HG03060 (cell line): ENCODE data around the gene CRX.
"Not testable (repeated sequence)": the region's sequence is repeated elsewhere in the genome, so short reads cannot be mapped to it uniquely, and the experiment has no call there.

ENCODE experiments used
- ATAC-seq: cut with Tn5 transposase; IDR thresholded peaks from one replicate; pipeline ENCODE4 v1.9.1; 2021; ENCODE audit warnings: low read depth, moderate number of reproducible peaks; ENCODE audit not compliant: unreplicated experiment

CRX gene

GRCh38 chr19:47821460-47822020 lies at the start of gene CRX:
CRX (plus strand) TSS chr19:47821937; CDS start chr19:47834444, 12,507 bp downstream.
- ATAC-seq = no peak

GRCh38 chr19:47776568-47776967 lies 45.2 kb upstream of the CRX start:
- no peak for ATAC-seq

- ATAC-seq = not testable (repeated sequence)
Observed at GRCh38 chr19:47777245-47778048, 44.3 kb upstream of the CRX start.

GRCh38 chr19:47778049-47778953 lies 43.4 kb upstream of the CRX start, which contains the start of gene SELENOW:
SELENOW (plus strand) TSS chr19:47778703; CDS start chr19:47778786, 83 bp downstream.
- ATAC-seq = peak; percentile 49

GRCh38 chr19:47778954-47779351 lies 42.8 kb upstream of the CRX start:
- ATAC-seq = no peak

- no peak for ATAC-seq
Observed at GRCh38 chr19:47779524-47780214, 42.1 kb upstream of the CRX start.

- ATAC-seq = no peak
Observed at GRCh38 chr19:47780215-47780551, 41.6 kb upstream of the CRX start.

GRCh38 chr19:47781590-47782262 lies 40.0 kb upstream of the CRX start:
- no peak for ATAC-seq

- no peak for ATAC-seq
Observed at GRCh38 chr19:47786566-47786965, 35.2 kb upstream of the CRX start.

- not testable (repeated sequence) for ATAC-seq
Observed at GRCh38 chr19:47787307-47787706, 34.4 kb upstream of the CRX start.

GRCh38 chr19:47789811-47790210 lies 31.9 kb upstream of the CRX start:
- ATAC-seq = not testable (repeated sequence)

- ATAC-seq = no peak
Observed at GRCh38 chr19:47790398-47790814, 31.3 kb upstream of the CRX start.

GRCh38 chr19:47792616-47793015 lies 29.1 kb upstream of the CRX start:
- no peak for ATAC-seq

GRCh38 chr19:47794526-47794925 lies 27.2 kb upstream of the CRX start:
- ATAC-seq = no peak

GRCh38 chr19:47796785-47797184 lies 25.0 kb upstream of the CRX start:
- no peak for ATAC-seq

GRCh38 chr19:47797996-47798903 lies 23.5 kb upstream of the CRX start:
- no peak for ATAC-seq

- ATAC-seq = no peak
Observed at GRCh38 chr19:47798904-47799266, 22.9 kb upstream of the CRX start.

- no peak for ATAC-seq
Observed at GRCh38 chr19:47801270-47801669, 20.5 kb upstream of the CRX start.

GRCh38 chr19:47802521-47803043 lies 19.2 kb upstream of the CRX start:
- ATAC-seq = no peak
